Measurements from ENCODE around the gene UFL1.
"Not testable (repeated sequence)": the region's sequence is repeated elsewhere in the genome, so short reads cannot be mapped to it uniquely, and the experiment has no call there.

The UFL1 gene

DNA sequence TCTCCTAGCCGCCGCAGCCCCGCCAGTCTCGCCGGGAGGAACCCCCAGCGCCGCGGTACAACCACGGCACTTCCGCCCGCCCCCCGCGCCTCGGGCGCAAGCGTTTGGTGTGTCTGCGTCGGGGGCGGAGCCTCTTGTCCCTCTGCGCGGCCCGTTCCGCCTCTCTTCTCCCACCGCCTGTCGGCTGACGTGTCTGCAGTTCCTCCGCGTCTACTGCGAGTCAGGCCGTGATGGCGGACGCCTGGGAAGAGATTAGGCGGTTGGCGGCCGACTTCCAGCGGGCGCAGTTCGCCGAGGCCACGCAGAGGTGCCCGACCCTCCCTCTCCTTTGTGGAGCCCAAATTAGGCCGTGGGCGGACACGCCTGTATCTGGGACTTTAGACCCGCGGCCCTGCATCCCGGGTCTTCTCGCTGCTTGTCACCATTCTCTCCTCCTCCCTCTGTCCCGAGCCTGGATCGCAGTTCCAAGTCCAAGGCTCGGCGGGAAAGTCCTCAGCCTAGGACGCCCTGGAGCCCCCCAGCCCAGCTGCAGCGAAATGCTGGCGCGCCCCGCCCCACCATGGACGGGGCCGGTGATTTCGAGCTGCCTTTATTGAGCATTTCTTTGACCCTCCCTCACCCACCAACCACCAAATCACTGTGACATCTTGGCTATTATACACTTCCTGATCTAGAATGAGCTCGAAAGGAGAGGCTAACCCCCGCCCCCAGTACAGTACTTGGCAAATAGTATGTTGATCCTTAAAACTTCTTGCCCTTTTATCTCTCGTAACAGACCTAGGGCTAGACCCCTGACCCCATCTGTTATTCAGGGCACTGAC is at the start of gene UFL1:
UFL1 (plus strand) TSS at position 163 of the 821 bp plus-strand sequence; CDS start at position 231, 68 bp downstream.
- no peak for TF ChIP-seq CTCF (IDR thresholded peaks at IDR 0.05; ENCODE audit: extremely low read depth, insufficient read depth, missing control alignments)
- DNase-seq (ENCODE audit: low spot score), result peak; percentile 83
- in situ Hi-C loops (cut with MboI; ENCODE audit: low pct_unique_long_range_greater_than_20kb, low sequenced_read_pairs, unreplicated experiment), result no loop called here

GRCh38 chr6:96472291-96472690 is 49.3 kb upstream of the UFL1 start:
- DNase-seq (ENCODE audit: low spot score); in situ Hi-C loops (cut with MboI; ENCODE audit: low pct_unique_long_range_greater_than_20kb, low sequenced_read_pairs, unreplicated experiment): not testable (repeated sequence)

DNA sequence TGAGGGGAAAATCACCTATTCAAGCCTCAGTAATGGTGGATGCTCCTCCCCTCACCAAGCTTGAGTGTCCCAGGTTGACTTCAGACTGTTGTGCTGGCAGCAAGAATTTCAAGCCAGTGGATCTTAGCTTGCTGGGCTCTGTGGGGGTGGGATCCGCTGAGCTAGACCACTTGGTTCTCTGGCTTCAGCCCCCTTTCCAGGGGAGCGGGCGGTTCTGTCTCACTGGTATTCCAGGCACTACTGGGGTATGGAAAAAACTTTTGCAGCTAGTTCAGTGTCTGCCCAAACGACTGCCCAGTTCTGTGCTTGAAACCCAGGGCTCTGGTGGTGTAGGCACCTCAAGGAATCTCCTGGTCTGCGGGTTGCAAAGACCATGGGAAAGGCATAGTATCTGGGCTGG is 42.9 kb upstream of the UFL1 start:
- TF ChIP-seq CTCF (IDR thresholded peaks at IDR 0.05; ENCODE audit: extremely low read depth, insufficient read depth, missing control alignments), result no peak
- in situ Hi-C loops (cut with MboI; ENCODE audit: low pct_unique_long_range_greater_than_20kb, low sequenced_read_pairs, unreplicated experiment), result no loop called here
- no peak for DNase-seq (ENCODE audit: low spot score)

GRCh38 chr6:96491926-96492325 is 29.7 kb upstream of the UFL1 start:
- no peak for DNase-seq (ENCODE audit: low spot score)
- TF ChIP-seq CTCF (IDR thresholded peaks at IDR 0.05; ENCODE audit: extremely low read depth, insufficient read depth, missing control alignments), result no peak
- in situ Hi-C loops (cut with MboI; ENCODE audit: low pct_unique_long_range_greater_than_20kb, low sequenced_read_pairs, unreplicated experiment), result no loop called here

GRCh38 chr6:96499781-96500180 is 21.8 kb upstream of the UFL1 start:
- in situ Hi-C loops (cut with MboI; ENCODE audit: low pct_unique_long_range_greater_than_20kb, low sequenced_read_pairs, unreplicated experiment), result no loop called here
- TF ChIP-seq CTCF (IDR thresholded peaks at IDR 0.05; ENCODE audit: extremely low read depth, insufficient read depth, missing control alignments), result no peak
- no peak for DNase-seq (ENCODE audit: low spot score)

GRCh38 chr6:96502915-96503314 is 18.7 kb upstream of the UFL1 start:
- no peak for TF ChIP-seq CTCF (IDR thresholded peaks at IDR 0.05; ENCODE audit: extremely low read depth, insufficient read depth, missing control alignments)
- DNase-seq (ENCODE audit: low spot score), result no peak
- in situ Hi-C loops (cut with MboI; ENCODE audit: low pct_unique_long_range_greater_than_20kb, low sequenced_read_pairs, unreplicated experiment), result no loop called here

DNA sequence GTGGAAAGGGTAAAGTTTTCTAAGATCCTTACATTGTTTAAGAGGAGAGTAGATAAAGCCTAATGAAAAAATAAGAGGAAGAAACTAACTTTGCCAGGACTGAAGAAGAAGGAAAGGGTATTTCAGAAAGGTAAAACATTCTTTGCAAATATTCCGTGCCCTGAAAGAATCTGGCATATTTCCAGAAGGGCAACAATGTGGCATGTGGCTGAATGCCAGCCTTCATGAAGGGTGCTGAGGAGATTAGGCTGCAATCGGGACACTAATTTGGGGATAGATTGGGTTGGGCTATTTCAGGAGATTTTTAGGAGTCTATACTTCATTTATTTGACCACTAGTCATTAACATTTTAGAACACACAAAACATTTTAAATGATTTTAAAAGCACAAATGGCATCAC is 16.2 kb upstream of the UFL1 start:
- no peak for TF ChIP-seq CTCF (IDR thresholded peaks at IDR 0.05; ENCODE audit: extremely low read depth, insufficient read depth, missing control alignments)
- no peak for DNase-seq (ENCODE audit: low spot score)
- in situ Hi-C loops (cut with MboI; ENCODE audit: low pct_unique_long_range_greater_than_20kb, low sequenced_read_pairs, unreplicated experiment), result no loop called here
